CD14-positive monocyte (primary cell): Measurements from ENCODE around the gene SEMA4G. TPM values are rescaled to one million over a fixed set of nuclear protein-coding genes. Genes with fewer than 3 reads are reported as not detected.

Source experiments
- DNase-seq, 3 donors: peaks; one replicate each; pipeline ENCODE4 v3.0.0-alpha.2; 2011 to 2022
- H2AFZ ChIP-seq: 2 replicates; pipeline ENCODE4 v1.6.0; 2012; ENCODE audit warnings: mild to moderate bottlenecking, low read depth, low read length, inconsistent platforms; ENCODE audit not compliant: insufficient read depth, poor library complexity, severe bottlenecking
- H3K27ac ChIP-seq, 2 donors: 1 replicate in 1 of 2; 2 replicates in 1 of 2; pipeline ENCODE4 v1.5.1; 2012 to 2013; ENCODE audit warnings: low read length in 2 of 2, control low read depth in 1 of 2, inconsistent platforms in 1 of 2, low read depth in 1 of 2, mild to moderate bottlenecking in 1 of 2
- H3K27me3 ChIP-seq, 2 donors: one replicate each; pipeline versions ENCODE4 v1.6.0 to v1.6.1; 2011 to 2013; ENCODE audit warnings: low read length in 2 of 2; ENCODE audit not compliant: control insufficient read depth in 2 of 2, insufficient read depth in 2 of 2
- H3K36me3 ChIP-seq, 2 donors: replicated peaks in 1 of 2; 1 replicate in 1 of 2; 2 replicates in 1 of 2; pipeline versions ENCODE4 v1.5.1 to v1.6.1; 2012 to 2013; ENCODE audit warnings: low read length in 2 of 2, control low read depth in 1 of 2, inconsistent platforms in 1 of 2, mild to moderate bottlenecking in 1 of 2; ENCODE audit not compliant: insufficient read depth in 2 of 2, control insufficient read depth in 1 of 2
- H3K4me1 ChIP-seq, 2 donors: 1 replicate in 1 of 2; 2 replicates in 1 of 2; pipeline versions ENCODE4 v1.5.1 to v1.6.1; 2012 to 2013; ENCODE audit warnings: low read length in 2 of 2, control low read depth in 1 of 2, inconsistent platforms in 1 of 2, mild to moderate bottlenecking in 1 of 2, moderate library complexity in 1 of 2; ENCODE audit not compliant: insufficient read depth in 2 of 2, control insufficient read depth in 1 of 2
- H3K4me2 ChIP-seq: replicated peaks from 2 replicates; pipeline ENCODE3; 2012; ENCODE audit warnings: low read length, moderate library complexity, mild to moderate bottlenecking; ENCODE audit not compliant: poor library complexity, severe bottlenecking; ENCODE audit errors: extremely low read depth
- H3K4me3 ChIP-seq, 3 experiments: fragments of 200-600 bp in 1 of 3; sonication (generic) in 1 of 3; replicated peaks in 1 of 3; 1 replicate in 2 of 3; 2 replicates in 1 of 3; pipeline ENCODE4 v1.5.1; 2011 to 2013; ENCODE audit warnings: low read length in 3 of 3, mild to moderate bottlenecking in 3 of 3, control low read depth in 2 of 3, low read depth in 2 of 3, inconsistent platforms in 1 of 3, moderate library complexity in 1 of 3
- H3K79me2 ChIP-seq: 2 replicates; pipeline ENCODE4 v1.6.0; 2012; ENCODE audit warnings: mild to moderate bottlenecking, control low read depth, inconsistent platforms, low read length, moderate library complexity; ENCODE audit not compliant: insufficient read depth
- H3K9ac ChIP-seq: 2 replicates; pipeline ENCODE4 v1.6.0; 2017; ENCODE audit warnings: low read length, mild to moderate bottlenecking; ENCODE audit not compliant: insufficient read depth, poor library complexity, severe bottlenecking
- H3K9me3 ChIP-seq, 2 donors: replicated peaks in 1 of 2; 1 replicate in 1 of 2; 2 replicates in 1 of 2; pipeline versions ENCODE4 v1.5.1 to v1.6.1; 2012 to 2013; ENCODE audit warnings: low read length in 2 of 2, control low read depth in 1 of 2; ENCODE audit not compliant: control insufficient read depth in 1 of 2, insufficient read depth in 1 of 2
- H4K20me1 ChIP-seq: 2 replicates; pipeline ENCODE4 v1.6.0; 2012; ENCODE audit warnings: mild to moderate bottlenecking, low read length, control low read depth, moderate library complexity; ENCODE audit not compliant: insufficient read depth
- H3K27ac Mint-ChIP-seq, 7 donors: one replicate each; pipeline ENCODE4 v1.8.0; 2020; ENCODE audit warnings: mild to moderate bottlenecking in 7 of 7, mixed read lengths in 7 of 7, moderate library complexity in 6 of 7, inconsistent platforms in 2 of 7
- H3K27me3 Mint-ChIP-seq, 3 donors: one replicate each; pipeline ENCODE4 v1.8.0; 2021 to 2022; ENCODE audit warnings: low read depth in 3 of 3, mild to moderate bottlenecking in 3 of 3, mixed read lengths in 3 of 3, moderate library complexity in 3 of 3, inconsistent platforms in 1 of 3
- H3K36me3 Mint-ChIP-seq, 2 donors: one replicate each; pipeline ENCODE4 v1.8.0; 2020; ENCODE audit warnings: mixed read lengths in 2 of 2, inconsistent platforms in 1 of 2, mild to moderate bottlenecking in 1 of 2
- H3K4me1 Mint-ChIP-seq: one replicate; pipeline ENCODE4 v1.8.0; 2020; ENCODE audit warnings: mild to moderate bottlenecking, mixed read lengths
- H3K4me3 Mint-ChIP-seq, 2 donors: one replicate each; pipeline ENCODE4 v1.8.0; 2020; ENCODE audit warnings: mild to moderate bottlenecking in 2 of 2, mixed read lengths in 2 of 2, moderate library complexity in 1 of 2
- H3K9me3 Mint-ChIP-seq, 7 donors: one replicate each; pipeline ENCODE4 v1.8.0; 2020 to 2022; ENCODE audit warnings: mixed read lengths in 7 of 7, mild to moderate bottlenecking in 6 of 7, moderate library complexity in 6 of 7, inconsistent platforms in 2 of 7
- WGBS: methylation state at CpG from one replicate; pipeline ENCODE4 v1.1.5; 2013; ENCODE audit warnings: missing lambda C conversion rate; ENCODE audit not compliant: insufficient coverage; 5-methylcytosine and 5-hydroxymethylcytosine counted together
- intact Hi-C, 2 donors: fragments of 100-400 bp; cut with micrococcal nuclease; formaldehyde crosslinking; loops; one replicate each; pipeline versions ENCODE4 v1.15.0 to v1.15.1; 2023
- polyA plus RNA-seq, 3 donors: library from polyadenylated mRNA; depleted of rRNA in 1 of 3; unstranded in 2 of 3; stranded (reverse) in 1 of 3; fragments of 300-500 nt in 2 of 3; fragments of >200 nt in 1 of 3; fragmentation: Illumina TruSeq in 2 of 3; gene quantifications; 1 replicate in 2 of 3; 2 replicates in 1 of 3; pipeline ENCODE4 v1.2.3, GENCODE V29; 2012 to 2021
- TF ChIP-seq, protein P1 (sequence below): fragments of 200-600 bp; IDR thresholded peaks from one replicate; pipeline ENCODE4 v1.8.0; 2022; ENCODE audit warnings: antibody characterized with exemption, mild to moderate bottlenecking

SEMA4G gene
- polyA plus RNA-seq, 3 donors = 0.24 TPM; not detected in 2

- no peaks in the 10 kb centered on the region for H3K9me3 ChIP-seq
- Mint-ChIP-seq H3K27ac (peak overlapping the region in 1 of 7 donors; percentile 33), H3K36me3 (peaks cover 11 to 20% of the 10 kb centered on the region in 2 donors), H3K4me3 (no peak overlapping the region), H3K27me3 (peaks cover 0 to 4% (median 4%) of the 10 kb centered on the region in 3 donors), H3K9me3 (no peaks in the 10 kb centered on the region), H3K4me1 (peaks cover 19% of the 10 kb centered on the region)
- no peaks in the 10 kb centered on the region for H4K20me1 ChIP-seq
- TF ChIP-seq, protein P1, sequence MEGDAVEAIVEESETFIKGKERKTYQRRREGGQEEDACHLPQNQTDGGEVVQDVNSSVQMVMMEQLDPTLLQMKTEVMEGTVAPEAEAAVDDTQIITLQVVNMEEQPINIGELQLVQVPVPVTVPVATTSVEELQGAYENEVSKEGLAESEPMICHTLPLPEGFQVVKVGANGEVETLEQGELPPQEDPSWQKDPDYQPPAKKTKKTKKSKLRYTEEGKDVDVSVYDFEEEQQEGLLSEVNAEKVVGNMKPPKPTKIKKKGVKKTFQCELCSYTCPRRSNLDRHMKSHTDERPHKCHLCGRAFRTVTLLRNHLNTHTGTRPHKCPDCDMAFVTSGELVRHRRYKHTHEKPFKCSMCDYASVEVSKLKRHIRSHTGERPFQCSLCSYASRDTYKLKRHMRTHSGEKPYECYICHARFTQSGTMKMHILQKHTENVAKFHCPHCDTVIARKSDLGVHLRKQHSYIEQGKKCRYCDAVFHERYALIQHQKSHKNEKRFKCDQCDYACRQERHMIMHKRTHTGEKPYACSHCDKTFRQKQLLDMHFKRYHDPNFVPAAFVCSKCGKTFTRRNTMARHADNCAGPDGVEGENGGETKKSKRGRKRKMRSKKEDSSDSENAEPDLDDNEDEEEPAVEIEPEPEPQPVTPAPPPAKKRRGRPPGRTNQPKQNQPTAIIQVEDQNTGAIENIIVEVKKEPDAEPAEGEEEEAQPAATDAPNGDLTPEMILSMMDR = no peak
- peaks cover 5% of the 10 kb centered on the region for H3K79me2 ChIP-seq
- intact Hi-C loops = no loop called here
- peaks cover 3 to 12% of the 10 kb centered on the region in 2 donors for H3K36me3 ChIP-seq
- WGBS = 98% methylated on average over 16 of the region's 18 CpGs
- no peak overlapping the region for H3K9ac ChIP-seq
- H3K4me2 ChIP-seq = no peak overlapping the region
- no peak for DNase-seq
- no peak overlapping the region for H2AFZ ChIP-seq
- H3K27ac ChIP-seq = no peak overlapping the region
- peaks cover 16 to 25% of the 10 kb centered on the region in 2 donors for H3K4me1 ChIP-seq
- H3K4me3 ChIP-seq = no peak overlapping the region
- no peaks in the 10 kb centered on the region for H3K27me3 ChIP-seq
Observed at GRCh38 chr10:101003639-101004206, 34.4 kb downstream of the SEMA4G start.

DNA sequence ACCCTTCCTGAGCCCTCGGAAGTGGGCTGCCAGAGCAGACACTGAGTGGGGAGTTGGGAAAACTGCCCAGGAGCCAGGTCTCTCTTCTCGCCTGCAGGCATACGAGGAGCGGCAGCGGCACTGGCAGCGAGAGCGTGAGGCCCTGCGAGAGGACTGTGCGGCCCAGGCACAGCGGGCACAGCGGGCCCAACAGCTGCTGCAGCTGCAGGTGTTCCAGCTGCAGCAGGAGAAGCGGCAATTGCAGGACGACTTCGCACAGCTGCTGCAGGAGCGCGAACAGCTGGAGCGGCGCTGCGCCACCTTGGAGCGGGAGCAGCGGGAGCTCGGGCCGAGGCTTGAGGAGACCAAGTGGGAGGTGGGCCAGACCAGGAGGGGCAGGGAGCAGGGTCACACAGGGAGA is 36.1 kb downstream of the SEMA4G start:
- Histone ChIP-seq H3K27me3 (no peaks in the 10 kb centered on the region), H3K4me3 (no peak overlapping the region), H3K27ac (no peak overlapping the region), H4K20me1 (no peaks in the 10 kb centered on the region), H3K79me2 (peaks cover 5% of the 10 kb centered on the region), H3K9ac (no peak overlapping the region), H3K4me1 (peaks cover 7 to 12% of the 10 kb centered on the region in 2 donors), H2AFZ (no peak overlapping the region), H3K4me2 (no peak overlapping the region), H3K36me3 (peaks cover 3 to 12% of the 10 kb centered on the region in 2 donors), H3K9me3 (no peaks in the 10 kb centered on the region)
- intact Hi-C loops = no loop called here
- Mint-ChIP-seq H3K9me3 (no peaks in the 10 kb centered on the region), H3K27me3 (peaks cover 0 to 6% (median 2%) of the 10 kb centered on the region in 3 donors), H3K4me1 (peaks cover 12% of the 10 kb centered on the region), H3K27ac (no peak overlapping the region), H3K36me3 (peaks cover 11 to 20% of the 10 kb centered on the region in 2 donors), H3K4me3 (no peak overlapping the region)
- TF ChIP-seq, protein P1 = no peak
- no peak for DNase-seq
- WGBS = over 99% methylated on average over 20 of the region's 23 CpGs
